Measurements from ENCODE around the gene ARID5B.

- TF ChIP-seq EZH2 (IDR thresholded peaks at IDR 0.05; ENCODE audit: low read depth, unreplicated experiment) (no peak), CTCF (conservative IDR thresholded peaks at IDR 0.05; ENCODE audit: low read depth in 2 of 2) (no peak), JUNB (IDR thresholded peaks at IDR 0.05; ENCODE audit: unreplicated experiment) (no peak), POLR2AphosphoS5 (IDR thresholded peaks at IDR 0.05; ENCODE audit: low read depth) (no peak), EZH2phosphoT487 (IDR thresholded peaks at IDR 0.05; ENCODE audit: unreplicated experiment) (no peak), REST (IDR thresholded peaks at IDR 0.05; ENCODE audit: unreplicated experiment) (no peak), STAT1 (IDR thresholded peaks at IDR 0.05; ENCODE audit: unreplicated experiment) (no peak), ETS1 (IDR thresholded peaks at IDR 0.05) (no peak)
Measured at GRCh38 chr10:62073429-62073828, 171.9 kb downstream of the ARID5B start.

All from GM23338 (cell line).